ENCODE measurements around the gene MPRIP. TPM values are rescaled to one million over a fixed set of nuclear protein-coding genes. Genes with fewer than 3 reads are reported as not detected.

The MPRIP gene
- total and polyA plus RNA-seq, 2 donors (not counting 3 experiments of a cell fraction or from before 2014, with no cell fraction given): 94.6 to 246 TPM

GRCh38 chr17:17228521-17229279 is 186.4 kb downstream of the MPRIP start:
- Histone ChIP-seq H3K27me3 (ENCODE audit: control insufficient read depth in 2 of 2, insufficient read depth in 2 of 2, low read length in 2 of 2) (no peaks in the 10 kb centered on the region), H4K20me1 (replicated peaks; ENCODE audit: control insufficient read depth, extremely low read depth, insufficient read depth, low read length) (no peaks in the 10 kb centered on the region), H3K79me2 (ENCODE audit: control insufficient read depth, insufficient read depth, low read length) (no peaks in the 10 kb centered on the region), H3K4me1 (ENCODE audit: control insufficient read depth, extremely low read depth, insufficient read depth, low read length) (no peaks in the 10 kb centered on the region), H3K9me3 (replicated peaks; ENCODE audit: control insufficient read depth, insufficient read depth, low read length) (no peaks in the 10 kb centered on the region), H3K9me1 (replicated peaks; ENCODE audit: control insufficient read depth, extremely low read depth, insufficient read depth, low read length) (no peaks in the 10 kb centered on the region), H3K9ac (replicated peaks; ENCODE audit: extremely low read depth, insufficient read depth, low read length) (no peak overlapping the region), H3K36me3 (ENCODE audit: control insufficient read depth in 2 of 2, extremely low read depth in 1 of 2, insufficient read depth in 2 of 2, low read length in 2 of 2) (peaks cover 9 to 66% of the 10 kb centered on the region in 2 experiments), H3K4me2 (ENCODE audit: insufficient read depth, low read length) (no peak overlapping the region), H2AFZ (ENCODE audit: low read depth, low read length) (no peak overlapping the region), H3K27ac (ENCODE audit: insufficient read depth, low read depth, low read length) (no peak overlapping the region), H3K4me3 (replicated peaks in 1 of 3; ENCODE audit: insufficient read depth in 1 of 3, low read depth in 1 of 3, low read length in 3 of 3) (no peak overlapping the region)
- ChIA-PET POLR2A (no interaction called here), CTCF (interaction anchor here (1.1 to 2.1 kb wide), 2 partner anchors 15 to 87 kb away, joined by 3 to 9 read pairs; no protein-coding TSS in a partner anchor)
- intact Hi-C loops (cut with micrococcal nuclease) (no loop called here), dilution Hi-C loops (cut with MboI; ENCODE audit: extremely low pct_ligation_motif_present, low sequenced_read_pairs) (no loop called here)
- TF ChIP-seq MYC (IDR thresholded peaks at IDR 0.05; ENCODE audit: low read depth, low read length) (no peak), GATA2 (IDR thresholded peaks at IDR 0.05; ENCODE audit: insufficient read depth, insufficient read length, low read depth, low read length) (no peak), POLR2A (IDR thresholded peaks at IDR 0.05; ENCODE audit: low read depth, low read length) (no peak), CTCF (IDR thresholded peaks at IDR 0.05; ENCODE audit: extremely low read depth in 1 of 2, insufficient read depth in 1 of 2, low read depth in 1 of 2, low read length in 2 of 2) (no peak), POLR2AphosphoS5 (IDR thresholded peaks at IDR 0.05; ENCODE audit: insufficient read depth, low read depth, low read length) (no peak), EZH2 (IDR thresholded peaks at IDR 0.05; ENCODE audit: borderline replicate concordance, low read depth, low read length, severe bottlenecking) (no peak), FOS (IDR thresholded peaks at IDR 0.05; ENCODE audit: borderline replicate concordance, insufficient read depth, low read length) (no peak), JUN (IDR thresholded peaks at IDR 0.05; ENCODE audit: borderline replicate concordance, insufficient read depth, insufficient read length, low read depth) (no peak), MAX (IDR thresholded peaks at IDR 0.05; ENCODE audit: insufficient read depth, insufficient read length) (no peak)
- FAIRE-seq: no peak
- BruUV-seq (replicated peaks): no TSS peak
- no peak for DNase-seq (ENCODE audit: low read depth, low spot score)

Measured in endothelial cell of umbilical vein (primary cell).